GM18505 (cell line): ENCODE data around the gene ARHGAP26.
"Not testable (repeated sequence)": the region's sequence is repeated elsewhere in the genome, so short reads cannot be mapped to it uniquely, and the experiment has no call there.

ENCODE experiments used
- ATAC-seq: cut with Tn5 transposase; IDR thresholded peaks from one replicate; pipeline ENCODE4 v1.9.1; 2021; ENCODE audit not compliant: unreplicated experiment
- POLR2A ChIP-seq: IDR thresholded peaks from 4 replicates; pipeline ENCODE4 v1.6.1; 2011; ENCODE audit warnings: borderline replicate concordance; ENCODE audit not compliant: insufficient read depth, insufficient read length; ENCODE audit errors: extremely low read depth

Gene ARHGAP26

DNA sequence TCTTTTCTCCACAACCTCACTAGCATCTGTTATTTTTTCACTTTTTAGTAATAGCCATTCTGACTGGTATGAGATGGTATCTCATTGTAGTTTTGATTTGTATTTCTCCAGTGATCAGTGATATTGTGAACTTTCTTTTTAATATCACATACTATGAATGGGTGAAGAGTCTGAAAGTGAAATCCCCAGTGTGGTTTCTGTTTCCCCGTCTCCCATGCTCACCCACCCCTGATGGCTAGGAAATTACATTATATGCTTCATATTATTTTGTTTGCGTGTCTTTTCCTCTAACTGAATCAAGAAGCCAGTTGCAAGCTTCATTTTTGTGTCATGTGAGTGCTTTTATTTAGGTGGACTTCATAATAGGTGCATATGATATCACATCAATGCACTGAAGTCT, 171.1 kb downstream of the ARHGAP26 start:
- no peak for TF ChIP-seq POLR2A
- ATAC-seq: no peak

DNA sequence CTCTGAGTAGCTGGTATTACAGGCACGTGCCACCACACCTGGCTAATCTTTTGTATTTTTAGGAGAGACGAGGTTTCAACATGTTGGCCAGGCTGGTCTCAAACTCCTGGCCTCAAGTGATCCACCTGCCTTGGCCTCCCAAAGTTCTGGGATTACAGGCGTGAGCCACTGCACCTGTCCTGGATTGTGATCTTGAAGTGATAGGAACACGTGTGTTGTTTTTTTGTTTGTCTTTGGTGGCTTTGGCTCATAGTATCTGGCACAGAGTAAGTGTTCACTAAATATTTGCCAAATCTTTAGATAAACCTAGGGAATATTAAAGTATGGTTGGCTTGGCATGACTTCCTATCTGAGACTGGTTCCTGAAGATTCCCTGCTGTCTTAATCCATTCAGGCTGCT, 172.7 kb downstream of the ARHGAP26 start:
- no peak for TF ChIP-seq POLR2A
- no peak for ATAC-seq

DNA sequence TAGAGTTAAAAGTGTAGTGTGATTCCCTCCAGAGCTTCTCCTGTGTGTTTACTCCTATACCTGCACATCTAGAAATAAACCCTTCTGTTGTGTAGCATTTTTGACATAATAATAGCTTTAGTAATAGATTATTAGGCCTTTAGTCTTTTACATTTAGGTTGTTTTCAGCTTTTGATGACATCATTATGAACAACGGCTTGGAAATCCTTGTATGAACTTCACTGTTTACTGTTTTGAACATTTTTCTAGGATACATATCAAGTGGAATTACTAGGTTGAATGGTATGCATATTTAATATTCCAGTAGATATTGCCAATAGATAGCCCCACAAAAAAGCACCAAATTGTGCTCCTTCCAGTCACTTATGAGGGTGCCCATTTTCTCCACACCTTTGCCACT, 174.0 kb downstream of the ARHGAP26 start:
- no peak for TF ChIP-seq POLR2A
- no peak for ATAC-seq

DNA sequence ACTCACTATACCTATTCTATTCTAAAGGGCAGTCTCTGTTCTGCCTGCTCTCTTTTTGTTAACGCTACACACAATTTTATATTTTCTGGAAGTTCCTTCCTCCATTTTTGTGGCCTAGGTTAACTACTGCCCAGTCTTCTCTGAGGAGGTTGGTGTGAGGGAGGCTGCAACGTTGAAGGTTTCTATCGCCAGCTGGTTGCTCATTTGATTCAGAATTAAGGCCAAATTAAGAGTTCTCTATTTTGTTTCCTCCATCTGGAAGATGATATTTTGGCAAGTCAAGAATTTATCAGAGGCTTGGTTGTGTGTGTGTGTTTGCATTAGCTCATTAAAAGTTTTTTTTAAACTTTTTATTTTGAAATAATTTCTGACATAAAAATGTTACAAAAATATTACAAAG, 175.1 kb downstream of the ARHGAP26 start:
- no peak for ATAC-seq
- no peak for TF ChIP-seq POLR2A

DNA sequence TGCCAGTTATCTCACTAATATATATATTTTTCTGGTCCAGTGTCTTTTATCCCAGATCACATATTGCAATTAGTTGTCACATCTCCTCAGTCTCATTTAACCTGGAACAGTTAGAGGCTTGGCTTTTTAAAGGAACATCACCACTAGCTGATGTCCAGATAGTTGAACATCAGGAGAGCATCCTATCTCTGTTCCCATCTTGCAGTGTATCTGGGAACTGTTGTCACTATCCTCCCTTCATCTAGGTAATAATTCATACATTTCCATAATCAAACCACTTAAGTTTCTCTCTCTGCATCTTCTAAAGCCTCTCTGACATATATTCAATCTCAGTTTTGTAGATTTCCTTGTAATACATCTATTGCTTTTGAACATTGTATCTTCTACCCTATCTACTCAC, 175.7 kb downstream of the ARHGAP26 start:
- TF ChIP-seq POLR2A: no peak
- ATAC-seq: no peak

DNA sequence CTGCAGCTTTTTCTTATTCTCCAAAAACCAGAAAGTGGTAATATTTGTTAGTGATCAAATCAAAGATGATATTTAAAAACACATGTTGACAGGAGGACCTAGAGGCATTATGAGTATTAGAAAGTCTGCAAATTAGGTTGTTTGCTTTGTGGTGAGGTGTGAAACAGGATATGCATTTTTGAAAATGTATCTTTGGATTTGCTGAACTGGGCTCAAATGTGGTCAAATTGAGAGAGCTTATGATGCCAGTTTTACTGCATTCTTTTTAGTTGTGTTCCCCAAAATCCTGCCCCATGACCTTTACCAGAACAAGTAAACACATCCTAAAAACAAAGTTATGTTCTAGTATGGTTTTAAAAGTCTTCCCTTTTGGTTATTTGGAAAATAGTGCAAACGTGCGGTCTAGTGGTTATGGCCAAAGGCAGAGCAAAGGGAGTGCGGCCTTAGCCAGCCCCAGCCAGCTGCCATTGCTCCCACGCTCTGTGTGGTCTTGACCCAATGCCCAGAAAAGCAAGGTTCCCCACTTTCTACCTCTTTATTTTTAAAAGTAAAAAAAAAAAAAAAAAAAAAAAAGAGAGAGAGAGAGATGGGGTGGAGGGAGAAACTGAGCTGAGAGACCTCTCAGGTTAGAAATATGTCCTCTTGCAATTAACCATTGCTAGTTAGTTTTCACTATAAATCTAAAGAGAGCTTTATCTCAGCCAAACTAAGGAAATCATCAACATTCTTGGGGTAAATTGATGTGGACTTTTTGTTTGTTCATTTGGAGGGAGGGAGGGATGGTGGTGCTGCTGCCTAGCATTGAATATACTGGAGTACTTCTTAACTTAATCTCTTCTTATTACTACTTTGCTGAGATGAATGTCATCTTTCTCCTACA, 176.6 kb downstream of the ARHGAP26 start:
- no peak for ATAC-seq
- TF ChIP-seq POLR2A: no peak

DNA sequence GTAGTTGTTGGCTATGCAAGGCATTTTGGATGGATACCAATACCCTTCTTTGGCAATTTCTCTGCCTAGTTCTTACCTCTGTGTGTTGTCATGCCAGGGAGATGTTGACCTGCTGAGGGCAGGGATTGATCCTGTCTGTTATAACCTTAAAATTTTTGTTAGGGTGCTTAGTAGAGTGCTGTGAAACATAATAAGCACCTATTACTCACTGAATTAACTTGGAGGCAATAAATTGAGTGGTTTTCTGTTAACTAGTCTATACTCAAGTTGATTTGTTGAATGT, 177.2 kb downstream of the ARHGAP26 start:
- TF ChIP-seq POLR2A: no peak
- ATAC-seq: no peak

DNA sequence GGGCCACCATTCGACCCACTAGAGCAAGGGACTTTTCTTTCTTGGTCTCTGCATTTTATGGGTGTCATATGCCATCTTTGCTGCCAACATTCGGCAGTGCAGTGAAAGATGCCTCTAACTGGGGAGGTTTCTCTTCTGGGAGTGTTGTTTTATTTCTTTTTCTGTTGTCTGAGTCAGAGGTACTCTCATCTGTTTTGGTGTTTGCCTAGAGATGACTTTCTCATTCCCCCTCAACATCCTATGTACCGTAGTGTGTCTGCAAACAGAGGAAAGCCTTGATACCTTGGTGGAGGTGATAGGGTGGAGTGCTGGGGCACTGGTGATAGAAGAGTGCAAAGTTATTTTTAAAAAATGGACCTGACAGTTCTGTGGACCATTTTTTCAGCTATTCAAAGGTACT, 182.1 kb downstream of the ARHGAP26 start:
- TF ChIP-seq POLR2A: no peak
- no peak for ATAC-seq

DNA sequence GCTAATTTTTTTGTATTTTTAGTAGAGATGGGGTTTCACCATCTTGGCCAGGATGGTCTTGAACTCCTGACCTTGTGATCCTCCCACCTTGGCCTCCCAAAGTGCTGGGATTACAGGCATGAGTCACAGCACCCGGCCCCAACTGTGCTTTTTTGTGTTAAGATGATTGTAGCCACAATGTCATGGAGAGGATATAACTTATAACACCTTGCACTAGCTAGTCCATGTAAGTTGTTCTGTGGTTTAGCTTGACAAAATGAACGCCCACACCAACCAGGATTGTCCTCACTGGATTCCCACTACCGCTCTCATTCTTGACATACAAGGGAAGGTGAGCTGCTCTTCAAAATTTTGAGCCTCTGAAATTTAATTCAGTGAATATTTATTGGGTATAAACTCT, 182.7 kb downstream of the ARHGAP26 start:
- not testable (repeated sequence) for ATAC-seq

DNA sequence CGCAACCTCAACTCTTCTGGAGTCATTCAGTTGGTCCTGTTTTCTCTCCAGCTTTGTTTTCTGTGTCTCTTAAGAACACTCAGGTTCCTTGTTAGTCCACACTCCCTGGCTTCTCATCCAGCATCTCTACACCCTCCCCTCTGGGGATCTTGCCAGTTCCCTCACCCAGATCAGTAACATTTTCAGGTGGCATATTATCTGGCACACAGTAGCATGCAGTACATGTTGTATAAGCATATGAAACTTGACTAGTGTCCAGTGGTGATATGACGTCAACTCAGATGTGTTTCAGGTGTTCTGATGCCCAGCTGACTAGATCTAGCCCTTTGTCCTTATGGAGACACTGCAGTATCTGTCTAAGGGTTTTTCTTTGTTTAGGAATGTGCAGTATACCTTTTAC, 184.3 kb downstream of the ARHGAP26 start:
- no peak for TF ChIP-seq POLR2A
- no peak for ATAC-seq

DNA sequence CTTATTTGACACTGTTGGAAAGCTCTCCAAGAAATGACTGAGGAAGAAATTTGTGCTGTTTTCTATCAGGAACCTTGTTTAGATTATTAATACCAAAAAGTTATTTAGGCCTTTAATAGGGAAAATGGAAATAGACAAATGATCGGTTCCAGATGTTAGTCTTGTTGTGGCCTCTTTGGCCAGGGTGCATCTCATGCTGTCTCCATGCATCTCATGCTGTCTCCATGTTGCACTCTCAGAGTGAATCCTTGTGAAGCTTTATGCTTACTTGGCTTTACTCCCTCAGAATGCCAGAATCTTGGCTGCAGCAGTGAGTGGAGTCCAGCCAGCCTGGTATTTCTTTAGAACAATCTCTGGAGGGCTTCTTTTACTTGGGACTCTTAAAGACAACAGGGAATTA, 185.5 kb downstream of the ARHGAP26 start:
- no peak for ATAC-seq
- TF ChIP-seq POLR2A: no peak

DNA sequence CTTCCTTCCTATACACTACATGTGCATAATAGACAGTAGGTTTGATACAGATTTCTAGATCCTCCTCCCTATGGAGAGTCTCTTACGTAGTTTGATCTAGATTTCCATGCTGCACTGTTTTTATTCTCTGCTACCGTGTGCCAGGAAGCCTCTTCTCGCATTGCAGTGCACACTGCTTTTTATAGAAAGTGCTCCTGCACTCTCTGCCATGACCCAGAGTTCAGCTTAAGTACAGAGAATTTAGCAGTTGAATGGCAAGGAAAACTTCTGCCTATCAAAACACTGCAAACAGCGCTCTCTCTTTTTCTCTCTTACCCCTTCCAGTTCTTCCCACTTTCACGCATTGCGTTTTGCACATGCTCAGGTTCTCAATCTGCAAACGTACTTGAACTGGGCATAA, 187.4 kb downstream of the ARHGAP26 start:
- no peak for TF ChIP-seq POLR2A
- no peak for ATAC-seq

DNA sequence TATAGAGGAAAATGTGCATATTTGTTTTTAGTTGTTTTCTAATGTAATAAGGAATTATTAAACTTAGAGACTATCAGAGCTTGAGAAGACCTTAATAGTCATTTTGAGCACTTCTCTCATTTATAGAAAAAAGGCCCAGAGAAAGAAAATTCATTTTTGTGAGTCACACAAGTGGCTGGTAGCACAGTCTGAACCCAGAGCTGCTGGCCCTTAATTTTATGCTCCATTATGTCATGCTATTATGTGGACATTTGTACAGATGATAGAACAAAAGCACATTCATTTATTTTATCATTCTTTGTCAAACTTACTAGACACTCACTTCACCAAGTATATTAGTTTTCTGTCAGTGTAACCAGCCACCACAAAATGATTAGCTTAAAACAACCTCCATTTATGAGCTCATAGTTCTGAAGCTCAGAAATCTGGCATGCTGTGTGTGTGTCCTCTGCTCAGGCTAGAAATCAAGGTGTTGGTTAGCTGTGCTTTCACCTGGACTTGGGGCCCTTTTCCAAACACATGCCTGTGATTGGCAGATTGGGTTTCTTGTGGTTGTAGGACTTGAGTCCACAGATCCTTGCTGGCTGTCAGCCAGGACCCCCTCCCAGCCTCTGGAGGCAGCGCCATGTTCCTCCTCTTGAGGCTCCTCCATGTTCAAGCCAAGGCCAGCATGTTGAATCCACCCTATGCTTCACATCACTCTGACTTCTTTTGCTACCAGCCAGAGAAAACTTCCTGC, 188.9 kb downstream of the ARHGAP26 start:
- no peak for ATAC-seq
- no peak for TF ChIP-seq POLR2A
